GM12878 (cell line): ENCODE results near the gene ECEL1. TPM values are rescaled to one million over a fixed set of nuclear protein-coding genes. Genes with fewer than 3 reads are reported as not detected.

Experiments
- ATAC-seq: fragments of 200-7000 bp; cut with Tn5 transposase; 3 replicates; pipeline ENCODE4 v1.9.1; 2020; ENCODE audit warnings: mild to moderate bottlenecking, moderate library complexity
- BruUV-seq: library from RNA; stranded (reverse); fragments of 400-500 nt; replicated peaks from 2 replicates; lab custom pipeline; 2021; lab: Mats Ljungman, UMichigan
- CTCF ChIA-PET: fragments of 300-600 bp; sonication (Branson Sonifier 250); formaldehyde crosslinking; extraction: SDS; loops from one replicate; lab custom pipeline; 2021; ENCODE audit warnings: inconsistent platforms; lab: Yijun Ruan, JAX
- POLR2A ChIA-PET: fragments of 350-600 bp; formaldehyde crosslinking; extraction: SDS; loops from one replicate; lab custom pipeline; 2021; ENCODE audit warnings: inconsistent platforms; lab: Charles Lee
- RAD21 ChIA-PET: fragments of 300-600 bp; sonication (Branson Sonifier 250); formaldehyde crosslinking; loops from one replicate; lab custom pipeline; 2023; ENCODE audit warnings: antibody characterized with exemption; ENCODE audit not compliant: unreplicated experiment; lab: Charles Lee
- SMC1A ChIA-PET: fragments of 300-600 bp; sonication (Branson Sonifier 250); formaldehyde crosslinking; loops from one replicate; lab custom pipeline; 2023; ENCODE audit not compliant: unreplicated experiment, uncharacterized antibody; lab: Charles Lee
- DNase-seq: peaks from one replicate; pipeline ENCODE4 v3.0.0-alpha.2; 2011; ENCODE audit warnings: low read depth, low spot score
- FAIRE-seq: peaks from 3 replicates; lab custom pipeline; 2011; peaks lifted over from hg19 to GRCh38; lab: Jason Lieb, UNC
- H2AFZ ChIP-seq: 2 replicates; pipeline ENCODE4 v1.6.0; 2011; ENCODE audit warnings: low read depth, low read length, control low read depth; ENCODE audit not compliant: control insufficient read depth
- H3K27ac ChIP-seq: 2 replicates; pipeline ENCODE4 v1.5.1; 2011; ENCODE audit warnings: control low read depth; ENCODE audit not compliant: control insufficient read depth, insufficient read depth
- H3K27me3 ChIP-seq, 2 experiments: replicated peaks in 1 of 2; 2 replicates each; pipeline versions ENCODE4 v1.6.0 to v1.6.1; 2011; ENCODE audit warnings: low read length in 1 of 2; ENCODE audit not compliant: control insufficient read depth in 2 of 2, insufficient read depth in 2 of 2
- H3K36me3 ChIP-seq, 2 experiments: 2 replicates each; pipeline ENCODE4 v1.5.1; 2011; ENCODE audit warnings: low read length in 1 of 2; ENCODE audit not compliant: control insufficient read depth in 2 of 2, insufficient read depth in 2 of 2
- H3K4me1 ChIP-seq: 2 replicates; pipeline ENCODE4 v1.6.1; 2011; ENCODE audit warnings: mild to moderate bottlenecking, low read length, moderate library complexity, mixed read lengths; ENCODE audit not compliant: control insufficient read depth, insufficient read depth
- H3K4me2 ChIP-seq: 2 replicates; pipeline ENCODE4 v1.6.0; 2011; ENCODE audit warnings: control low read depth; ENCODE audit not compliant: control insufficient read depth, insufficient read depth
- H3K4me3 ChIP-seq: fragments of 200-600 bp; sonication (generic); 2 replicates; pipeline ENCODE4 v1.5.1; 2016
- H3K79me2 ChIP-seq: 2 replicates; pipeline ENCODE4 v1.6.0; 2011; ENCODE audit warnings: low read length; ENCODE audit not compliant: control insufficient read depth, insufficient read depth
- H3K9ac ChIP-seq: 2 replicates; pipeline ENCODE4 v1.8.0; 2011; ENCODE audit warnings: low read length, control low read depth, mixed read lengths; ENCODE audit not compliant: control insufficient read depth, insufficient read depth
- H3K9me3 ChIP-seq: replicated peaks from 3 replicates; pipeline ENCODE4 v1.5.1; 2011; ENCODE audit warnings: mild to moderate bottlenecking, low read length; ENCODE audit not compliant: control insufficient read depth, insufficient read depth
- H4K20me1 ChIP-seq: 2 replicates; pipeline ENCODE4 v1.6.0; 2011; ENCODE audit not compliant: control insufficient read depth, insufficient read depth
- BHLHE40 ChIP-seq, 2 experiments: fragments of 450-650 bp in 1 of 2; IDR thresholded peaks; 2 replicates each; pipeline ENCODE4 v1.6.1; 2011 to 2017; ENCODE audit warnings: low read depth in 2 of 2, borderline replicate concordance in 1 of 2, improper control_type of control experiment in 1 of 2, low read length in 1 of 2, mild to moderate bottlenecking in 1 of 2
- CEBPB ChIP-seq, 2 experiments: fragments of 150-350 bp in 1 of 2; IDR thresholded peaks; 2 replicates each; pipeline ENCODE4 v1.6.1; 2012 to 2014; ENCODE audit warnings: low read depth in 2 of 2, low read length in 2 of 2, borderline replicate concordance in 1 of 2, inconsistent platforms in 1 of 2
- CHD4 ChIP-seq: fragments of 200-600 bp; sonication (generic); IDR thresholded peaks from 2 replicates; pipeline ENCODE4 v1.6.1; 2016; ENCODE audit warnings: mild to moderate bottlenecking
- ETV6 ChIP-seq, 2 experiments: fragments of 450-650 bp in 1 of 2; IDR thresholded peaks in 1 of 2; conservative IDR thresholded peaks in 1 of 2; 2 replicates each; pipeline ENCODE4 v1.6.1; 2014; ENCODE audit warnings: antibody characterized with exemption in 1 of 2, borderline replicate concordance in 1 of 2, low read depth in 1 of 2, mild to moderate bottlenecking in 1 of 2, moderate library complexity in 1 of 2
- EZH2 ChIP-seq: IDR thresholded peaks from 2 replicates; pipeline ENCODE4 v1.6.1; 2012; ENCODE audit warnings: low read depth, mild to moderate bottlenecking, control low read depth, inconsistent platforms, low read length, borderline replicate concordance; ENCODE audit not compliant: control insufficient read depth
- IKZF1 ChIP-seq: fragments of 450-650 bp; conservative IDR thresholded peaks from 2 replicates; pipeline ENCODE4 v1.6.1; 2017; ENCODE audit warnings: antibody characterized with exemption, mild to moderate bottlenecking
- IRF4 ChIP-seq: IDR thresholded peaks from 2 replicates; pipeline ENCODE4 v1.6.1; 2011; ENCODE audit warnings: low read depth, low read length
- NFXL1 ChIP-seq: fragments of 450-650 bp; IDR thresholded peaks from 2 replicates; pipeline ENCODE4 v1.6.1; 2017; ENCODE audit warnings: antibody characterized with exemption, mild to moderate bottlenecking, borderline replicate concordance
- RB1 ChIP-seq: fragments of 450-650 bp; formaldehyde crosslinking; IDR thresholded peaks from 2 replicates; pipeline ENCODE4 v1.6.1; 2017; ENCODE audit warnings: mild to moderate bottlenecking, borderline replicate concordance
- RBBP5 ChIP-seq: fragments of 200-600 bp; sonication (generic); conservative IDR thresholded peaks from 2 replicates; pipeline ENCODE4 v1.6.1; 2016
- SIX5 ChIP-seq: IDR thresholded peaks from 2 replicates; pipeline ENCODE4 v1.6.1; 2011; ENCODE audit warnings: mild to moderate bottlenecking, low read depth, low read length, moderate library complexity; ENCODE audit not compliant: severe bottlenecking
- SUZ12 ChIP-seq: fragments of 200-600 bp; sonication (generic); IDR thresholded peaks from one replicate; pipeline ENCODE4 v1.6.1; 2018; ENCODE audit warnings: antibody characterized with exemption, mild to moderate bottlenecking; ENCODE audit not compliant: unreplicated experiment
- USF2 ChIP-seq: IDR thresholded peaks from 2 replicates; pipeline ENCODE4 v1.6.1; 2011; ENCODE audit warnings: low read depth, low read length, improper control_type of control experiment, borderline replicate concordance
- WGBS: methylation state at CpG from one replicate; pipeline ENCODE4 v1.1.6; 2016; ENCODE audit warnings: low lambda C conversion rate; ENCODE audit not compliant: insufficient replicate concordance, insufficient coverage; ENCODE audit errors: missing lambda C conversion rate; 5-methylcytosine and 5-hydroxymethylcytosine counted together
- in situ Hi-C: fragments of 300-500 bp; cut with MboI; formaldehyde crosslinking; loops from 9 replicates; pipeline ENCODE4 v1.14.3; 2018; ENCODE audit warnings: mixed read lengths
- intact Hi-C: fragments of 100-400 bp; cut with micrococcal nuclease; formaldehyde crosslinking; loops from one replicate; pipeline ENCODE4 v1.14.2; 2022; ENCODE audit not compliant: unreplicated experiment
- polyA plus RNA-seq, 11 experiments: library from polyadenylated mRNA; depleted of rRNA in 4 of 11; unstranded in 6 of 11; stranded (reverse) in 5 of 11; fragments of >200 nt; fragmentation: Nextera tagmentation in 4 of 11; fragmentation: Illumina TruSeq in 1 of 11; extraction: Ambion mirVana in 4 of 11; extraction: Trizol in 1 of 11; gene quantifications; 1 replicate in 1 of 11; 2 replicates in 10 of 11; pipeline versions ENCODE4 v1.2.1 to v1.2.3, GENCODE V29; 2011 to 2016; ENCODE audit warnings: inconsistent platforms in 2 of 11, missing spikeins in 2 of 11, low read depth in 1 of 11
- total RNA-seq, 4 experiments: library from RNA; depleted of rRNA in 3 of 4; stranded (reverse); fragments of >200 nt in 3 of 4; fragmentation: Illumina TruSeq in 1 of 4; extraction: Trizol in 1 of 4; gene quantifications; 2 replicates each; pipeline versions ENCODE4 v1.2.1 to v1.2.3, GENCODE V29; 2013 to 2021
- TF ChIP-seq, protein P1 (sequence below): fragments of 450-650 bp; IDR thresholded peaks from 2 replicates; pipeline ENCODE4 v1.6.1; 2014; ENCODE audit warnings: mild to moderate bottlenecking

ECEL1 gene
- total and polyA plus RNA-seq, 10 of the 15 experiments (the other 5 are each of a cell fraction or from before 2014, with no cell fraction given): not detected

GRCh38 chr2:232447638-232448303, 39.9 kb downstream of the ECEL1 start:
- DNase-seq (no peak), FAIRE-seq (no peak), ATAC-seq (no peak)
- intact Hi-C loops: no loop called here
- 46% methylated on average over 18 of the region's 18 CpGs for WGBS
- ChIA-PET SMC1A (no interaction called here), RAD21 (no interaction called here), POLR2A (no interaction called here), CTCF (interaction anchor here (1.0 to 1.5 kb wide), 5 partner anchors 8 to 72 kb away, joined by 3 to 5 read pairs (median 3); partner anchors contain the start of genes ALPI and PRSS56)
- H2AFZ ChIP-seq: no peak overlapping the region
- no peaks in the 10 kb centered on the region for H3K27me3 ChIP-seq
- H4K20me1 ChIP-seq: no peaks in the 10 kb centered on the region
- no TSS peak for BruUV-seq
- H3K27ac ChIP-seq: no peak overlapping the region
- H3K4me3 ChIP-seq: no peak overlapping the region
- H3K79me2 ChIP-seq: no peaks in the 10 kb centered on the region
- H3K36me3 ChIP-seq: no peaks in the 10 kb centered on the region
- H3K9me3 ChIP-seq: no peaks in the 10 kb centered on the region
- TF ChIP-seq RBBP5: no peak
- TF ChIP-seq, protein P1, sequence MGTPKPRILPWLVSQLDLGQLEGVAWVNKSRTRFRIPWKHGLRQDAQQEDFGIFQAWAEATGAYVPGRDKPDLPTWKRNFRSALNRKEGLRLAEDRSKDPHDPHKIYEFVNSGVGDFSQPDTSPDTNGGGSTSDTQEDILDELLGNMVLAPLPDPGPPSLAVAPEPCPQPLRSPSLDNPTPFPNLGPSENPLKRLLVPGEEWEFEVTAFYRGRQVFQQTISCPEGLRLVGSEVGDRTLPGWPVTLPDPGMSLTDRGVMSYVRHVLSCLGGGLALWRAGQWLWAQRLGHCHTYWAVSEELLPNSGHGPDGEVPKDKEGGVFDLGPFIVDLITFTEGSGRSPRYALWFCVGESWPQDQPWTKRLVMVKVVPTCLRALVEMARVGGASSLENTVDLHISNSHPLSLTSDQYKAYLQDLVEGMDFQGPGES: no peak
- TF ChIP-seq IRF4: no peak
- no peak for TF ChIP-seq SIX5
- no peak for TF ChIP-seq EZH2
- TF ChIP-seq USF2: no peak
- TF ChIP-seq ETV6 (conservative IDR thresholded peaks at IDR 0.05 in 1 of 2, IDR thresholded peaks at IDR 0.05 in 1 of 2; ENCODE audit: borderline replicate concordance in 1 of 2, low read depth in 1 of 2): no peak
- no peak for TF ChIP-seq IKZF1
- no peak for TF ChIP-seq CHD4
- no peak for TF ChIP-seq NFXL1
- no peak for TF ChIP-seq RB1
- TF ChIP-seq CEBPB (IDR thresholded peaks at IDR 0.05; ENCODE audit: borderline replicate concordance in 1 of 2, low read depth in 2 of 2, low read length in 2 of 2): no peak
- TF ChIP-seq SUZ12: no peak
- no peak for TF ChIP-seq BHLHE40 (IDR thresholded peaks at IDR 0.05; ENCODE audit: borderline replicate concordance in 1 of 2, low read depth in 2 of 2, low read length in 1 of 2)
- TF ChIP-seq, all 136 proteins: peak for 0
- Histone ChIP-seq H3K4me1 (no peaks in the 10 kb centered on the region; the same call in 1 of the 2 replicates), H3K4me2 (no peak overlapping the region), H3K9ac (no peak overlapping the region)
- in situ Hi-C loops: no loop called here
